Activated CD4-positive, alpha-beta T cell treated with anti-CD3 and anti-CD28 coated beads, Interleukin-2, amount 10 ng/mL, durations not matched to agents 24 days and 14 days (primary cell): ENCODE data around the gene RBM47. TPM values are rescaled to one million over a fixed set of nuclear protein-coding genes. Genes with fewer than 3 reads are reported as not detected.

Experiments used
- DNase-seq: peaks from one replicate; pipeline ENCODE4 v3.0.0; 2022
- H3K27ac Mint-ChIP-seq: one replicate; pipeline ENCODE4 v1.8.0; 2022; ENCODE audit warnings: mild to moderate bottlenecking, mixed read lengths
- H3K27me3 Mint-ChIP-seq: one replicate; pipeline ENCODE4 v1.8.0; 2022; ENCODE audit warnings: mixed read lengths
- H3K36me3 Mint-ChIP-seq: one replicate; pipeline ENCODE4 v1.8.0; 2022; ENCODE audit warnings: low read depth, mild to moderate bottlenecking, mixed read lengths
- H3K4me1 Mint-ChIP-seq: one replicate; pipeline ENCODE4 v1.8.0; 2021; ENCODE audit warnings: mixed read lengths
- H3K4me3 Mint-ChIP-seq: one replicate; pipeline ENCODE4 v1.8.0; 2022; ENCODE audit warnings: mild to moderate bottlenecking, moderate library complexity, mixed read lengths
- H3K9me3 Mint-ChIP-seq: one replicate; pipeline ENCODE4 v1.8.0; 2021; ENCODE audit warnings: mixed read lengths
- intact Hi-C: fragments of 100-400 bp; cut with micrococcal nuclease; formaldehyde crosslinking; loops from one replicate; pipeline ENCODE4 v1.15.1; 2023
- total RNA-seq: library from RNA; stranded (reverse); gene quantifications from 2 replicates; pipeline ENCODE4 v1.2.3, GENCODE V29; 2022

The RBM47 gene
- total RNA-seq, 1 donor from 2014 or later = 13.0 TPM

- Mint-ChIP-seq H3K27me3 (no peaks in the 10 kb centered on the region), H3K27ac (peak overlapping the region; percentile 78), H3K4me1 (peaks cover 55% of the 10 kb centered on the region), H3K4me3 (no peak overlapping the region), H3K36me3 (peaks cover 3% of the 10 kb centered on the region), H3K9me3 (no peaks in the 10 kb centered on the region)
- no peak for DNase-seq
- intact Hi-C loops = no loop called here
Observed at GRCh38 chr4:40577588-40578253, 51.9 kb downstream of the RBM47 start.

- peak; percentile 58 for DNase-seq
- no peaks in the 10 kb centered on the region for H3K27me3 Mint-ChIP-seq
- intact Hi-C loops = no loop called here
- H3K4me3 Mint-ChIP-seq = peak overlapping the region; percentile 48
- peaks cover 50% of the 10 kb centered on the region for H3K4me1 Mint-ChIP-seq
- peaks cover 3% of the 10 kb centered on the region for H3K36me3 Mint-ChIP-seq
- H3K27ac Mint-ChIP-seq = peak overlapping the region; percentile 78
- H3K9me3 Mint-ChIP-seq = no peaks in the 10 kb centered on the region
Observed at GRCh38 chr4:40576651-40577480, 52.8 kb downstream of the RBM47 start.

GRCh38 chr4:40575846-40576245, 53.8 kb downstream of the RBM47 start:
- Mint-ChIP-seq H3K27ac (peak overlapping the region; percentile 78), H3K4me3 (no peak overlapping the region), H3K4me1 (peaks cover 43% of the 10 kb centered on the region), H3K27me3 (no peaks in the 10 kb centered on the region), H3K9me3 (no peaks in the 10 kb centered on the region), H3K36me3 (peaks cover 2% of the 10 kb centered on the region)
- intact Hi-C loops = no loop called here
- DNase-seq = no peak

- no peak for DNase-seq
- Mint-ChIP-seq H3K4me1 (peaks cover 37% of the 10 kb centered on the region), H3K9me3 (no peaks in the 10 kb centered on the region), H3K27ac (peak overlapping the region; percentile 48), H3K4me3 (no peak overlapping the region), H3K36me3 (peaks cover 2% of the 10 kb centered on the region), H3K27me3 (no peaks in the 10 kb centered on the region)
- intact Hi-C loops = no loop called here
Observed at GRCh38 chr4:40573593-40574311, 55.9 kb downstream of the RBM47 start.

GRCh38 chr4:40572692-40573310, 56.9 kb downstream of the RBM47 start:
- intact Hi-C loops = no loop called here
- H3K9me3 Mint-ChIP-seq = no peaks in the 10 kb centered on the region
- no peak overlapping the region for H3K27ac Mint-ChIP-seq
- H3K36me3 Mint-ChIP-seq = peaks cover 2% of the 10 kb centered on the region
- H3K27me3 Mint-ChIP-seq = no peaks in the 10 kb centered on the region
- DNase-seq = no peak
- H3K4me1 Mint-ChIP-seq = peaks cover 35% of the 10 kb centered on the region
- H3K4me3 Mint-ChIP-seq = no peak overlapping the region

GRCh38 chr4:40571208-40571607, 58.5 kb downstream of the RBM47 start:
- Mint-ChIP-seq H3K4me3 (no peak overlapping the region), H3K36me3 (no peaks in the 10 kb centered on the region), H3K9me3 (no peaks in the 10 kb centered on the region), H3K27ac (no peak overlapping the region), H3K27me3 (no peaks in the 10 kb centered on the region), H3K4me1 (peaks cover 20% of the 10 kb centered on the region)
- DNase-seq = no peak
- intact Hi-C loops = no loop called here

GRCh38 chr4:40570348-40571077, 59.2 kb downstream of the RBM47 start:
- H3K36me3 Mint-ChIP-seq = no peaks in the 10 kb centered on the region
- DNase-seq = no peak
- H3K27me3 Mint-ChIP-seq = no peaks in the 10 kb centered on the region
- intact Hi-C loops = no loop called here
- H3K4me1 Mint-ChIP-seq = peaks cover 17% of the 10 kb centered on the region
- no peak overlapping the region for H3K4me3 Mint-ChIP-seq
- no peaks in the 10 kb centered on the region for H3K9me3 Mint-ChIP-seq
- H3K27ac Mint-ChIP-seq = no peak overlapping the region

GRCh38 chr4:40564815-40565483, 64.7 kb downstream of the RBM47 start:
- Mint-ChIP-seq H3K27me3 (no peaks in the 10 kb centered on the region), H3K4me1 (peaks cover 10% of the 10 kb centered on the region), H3K4me3 (no peak overlapping the region), H3K36me3 (no peaks in the 10 kb centered on the region), H3K9me3 (no peaks in the 10 kb centered on the region), H3K27ac (no peak overlapping the region)
- DNase-seq = no peak
- intact Hi-C loops = no loop called here

GRCh38 chr4:40564004-40564403, 65.7 kb downstream of the RBM47 start:
- no peak overlapping the region for H3K4me3 Mint-ChIP-seq
- no peaks in the 10 kb centered on the region for H3K27me3 Mint-ChIP-seq
- H3K36me3 Mint-ChIP-seq = no peaks in the 10 kb centered on the region
- H3K4me1 Mint-ChIP-seq = peaks cover 14% of the 10 kb centered on the region
- DNase-seq = no peak
- intact Hi-C loops = no loop called here
- H3K9me3 Mint-ChIP-seq = no peaks in the 10 kb centered on the region
- H3K27ac Mint-ChIP-seq = no peak overlapping the region

GRCh38 chr4:40563401-40563800, 66.3 kb downstream of the RBM47 start:
- H3K4me1 Mint-ChIP-seq = peaks cover 14% of the 10 kb centered on the region
- no peak overlapping the region for H3K27ac Mint-ChIP-seq
- no peak for DNase-seq
- no peaks in the 10 kb centered on the region for H3K27me3 Mint-ChIP-seq
- H3K9me3 Mint-ChIP-seq = no peaks in the 10 kb centered on the region
- intact Hi-C loops = no loop called here
- no peak overlapping the region for H3K4me3 Mint-ChIP-seq
- no peaks in the 10 kb centered on the region for H3K36me3 Mint-ChIP-seq

- Mint-ChIP-seq H3K27ac (no peak overlapping the region), H3K4me1 (peaks cover 14% of the 10 kb centered on the region), H3K36me3 (no peaks in the 10 kb centered on the region), H3K4me3 (no peak overlapping the region), H3K27me3 (no peaks in the 10 kb centered on the region), H3K9me3 (no peaks in the 10 kb centered on the region)
- intact Hi-C loops = no loop called here
- no peak for DNase-seq
Observed at GRCh38 chr4:40562681-40563080, 67.0 kb downstream of the RBM47 start.

- Mint-ChIP-seq H3K36me3 (no peaks in the 10 kb centered on the region), H3K9me3 (no peaks in the 10 kb centered on the region), H3K27me3 (no peaks in the 10 kb centered on the region), H3K4me1 (peaks cover 14% of the 10 kb centered on the region), H3K4me3 (no peak overlapping the region), H3K27ac (no peak overlapping the region)
- intact Hi-C loops = no loop called here
- no peak for DNase-seq
Observed at GRCh38 chr4:40562208-40562607, 67.5 kb downstream of the RBM47 start.
